NCI-H446 (cell line): ENCODE measurements around the gene MPC1L.
"Not testable (repeated sequence)": the region's sequence is repeated elsewhere in the genome, so short reads cannot be mapped to it uniquely, and the experiment has no call there.

Source experiments
- DNase-seq, 2 experiments: peaks; one replicate each; lab custom pipeline; 2025; lab: John Stamatoyannopoulos, UW

The MPC1L gene

GRCh38 chrX:40623139-40623536 is at the start of gene MPC1L:
Gene MPC1L, plus strand, starts transcription at chrX:40623428. Its CDS starts 138 bp downstream, at chrX:40623566.
- DNase-seq, result no peak

GRCh38 chrX:40573763-40574162 is 49.5 kb upstream of the MPC1L start:
- no peak for DNase-seq

- peak; percentile 27 to 69 for DNase-seq
Measured at GRCh38 chrX:40575411-40575810, 47.8 kb upstream of the MPC1L start.

GRCh38 chrX:40576291-40576690 is 46.9 kb upstream of the MPC1L start:
- no peak for DNase-seq

GRCh38 chrX:40578039-40578695 is 45.1 kb upstream of the MPC1L start:
- DNase-seq, result no peak

GRCh38 chrX:40579141-40579540 is 44.1 kb upstream of the MPC1L start:
- no peak for DNase-seq

GRCh38 chrX:40579900-40580536 is 43.2 kb upstream of the MPC1L start:
- DNase-seq, result no peak

- DNase-seq, result peak; percentile 82 to 93
Measured at GRCh38 chrX:40580537-40581335, 42.5 kb upstream of the MPC1L start, which contains the start of gene ATP6AP2. Gene ATP6AP2, plus strand, starts transcription at chrX:40580970. Its CDS starts 96 bp downstream, at chrX:40581066.

- no peak for DNase-seq
Measured at GRCh38 chrX:40581336-40581920, 41.8 kb upstream of the MPC1L start.

GRCh38 chrX:40582178-40582577 is 41.0 kb upstream of the MPC1L start:
- not testable (repeated sequence) for DNase-seq

GRCh38 chrX:40582811-40583210 is 40.4 kb upstream of the MPC1L start:
- no peak for DNase-seq

GRCh38 chrX:40587623-40588022 is 35.6 kb upstream of the MPC1L start:
- not testable (repeated sequence) for DNase-seq

- not testable (repeated sequence) for DNase-seq
Measured at GRCh38 chrX:40589616-40590321, 33.5 kb upstream of the MPC1L start.

GRCh38 chrX:40603446-40603845 is 19.8 kb upstream of the MPC1L start:
- no peak for DNase-seq

GRCh38 chrX:40607381-40607780 is 15.8 kb upstream of the MPC1L start:
- no peak for DNase-seq

GRCh38 chrX:40612511-40612910 is 10.7 kb upstream of the MPC1L start:
- DNase-seq, result no peak

- no peak for DNase-seq
Measured at GRCh38 chrX:40615976-40616375, 7.3 kb upstream of the MPC1L start.

GRCh38 chrX:40617566-40617965 is 5.7 kb upstream of the MPC1L start:
- DNase-seq, result no peak

GRCh38 chrX:40622479-40623138 is 619 bp upstream of the MPC1L start:
- DNase-seq, result no peak

GRCh38 chrX:40623665-40624064 is 437 bp downstream of the MPC1L start:
- no peak for DNase-seq

GRCh38 chrX:40625294-40625693 is 2.1 kb downstream of the MPC1L start:
- no peak for DNase-seq
